ENCODE measurements around the gene RAC2.

The RAC2 gene

DNA sequence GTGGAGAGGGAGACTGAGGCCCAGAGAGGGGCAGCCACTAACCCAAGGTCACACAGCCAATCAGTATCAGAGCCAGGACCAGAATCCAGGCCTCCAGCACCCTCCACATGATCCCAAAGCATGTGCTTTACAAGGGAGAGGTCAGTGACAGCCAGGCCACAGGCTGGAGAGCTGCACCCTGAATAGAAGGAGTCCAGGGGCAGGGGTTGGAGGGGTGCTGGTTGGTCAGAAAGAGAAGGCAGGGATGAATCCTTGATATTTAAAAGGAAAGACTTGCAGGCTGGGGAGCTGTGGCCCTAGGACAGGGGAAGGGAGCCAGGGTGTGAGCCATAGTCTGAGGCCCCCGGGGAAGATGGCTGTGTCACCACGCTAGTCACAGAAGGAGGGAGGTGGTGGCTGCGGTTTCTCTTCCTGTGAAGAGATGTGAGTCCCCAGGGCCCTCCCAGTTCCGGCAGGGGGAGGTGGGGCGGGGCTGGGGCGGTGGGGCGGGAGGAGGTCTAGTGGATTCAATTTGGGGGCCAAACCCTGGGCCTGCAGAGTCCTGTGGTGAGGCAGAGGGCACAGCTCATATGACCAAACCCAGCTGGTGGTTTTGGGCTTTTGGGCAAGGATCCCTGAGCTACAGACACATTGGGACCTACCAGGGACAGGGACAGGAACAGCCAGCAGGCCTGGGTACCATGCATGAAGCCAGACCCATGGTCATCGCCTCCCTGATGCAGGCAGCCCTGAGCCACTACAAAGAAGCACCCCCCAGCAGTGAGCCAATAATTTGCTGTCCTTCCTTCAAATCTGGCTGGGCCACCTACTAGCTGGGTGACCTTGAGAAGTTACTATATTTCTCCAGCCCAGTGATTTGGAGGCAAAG is 14.0 kb downstream of the RAC2 start:
- Histone ChIP-seq H3K4me1 (ENCODE audit: insufficient read depth, low read length) (no peaks in the 10 kb centered on the region), H3K4me3 (ENCODE audit: low read length) (no peak overlapping the region), H3K36me3 (ENCODE audit: insufficient read depth, low read depth, low read length) (no peaks in the 10 kb centered on the region), H3K27me3 (ENCODE audit: insufficient read depth, low read length) (no peaks in the 10 kb centered on the region), H3K9me3 (ENCODE audit: insufficient read depth, low read depth, low read length) (no peaks in the 10 kb centered on the region), H3K27ac (ENCODE audit: low read length) (no peak overlapping the region), H3K9ac (ENCODE audit: low read depth, low read length) (no peak overlapping the region)

DNA sequence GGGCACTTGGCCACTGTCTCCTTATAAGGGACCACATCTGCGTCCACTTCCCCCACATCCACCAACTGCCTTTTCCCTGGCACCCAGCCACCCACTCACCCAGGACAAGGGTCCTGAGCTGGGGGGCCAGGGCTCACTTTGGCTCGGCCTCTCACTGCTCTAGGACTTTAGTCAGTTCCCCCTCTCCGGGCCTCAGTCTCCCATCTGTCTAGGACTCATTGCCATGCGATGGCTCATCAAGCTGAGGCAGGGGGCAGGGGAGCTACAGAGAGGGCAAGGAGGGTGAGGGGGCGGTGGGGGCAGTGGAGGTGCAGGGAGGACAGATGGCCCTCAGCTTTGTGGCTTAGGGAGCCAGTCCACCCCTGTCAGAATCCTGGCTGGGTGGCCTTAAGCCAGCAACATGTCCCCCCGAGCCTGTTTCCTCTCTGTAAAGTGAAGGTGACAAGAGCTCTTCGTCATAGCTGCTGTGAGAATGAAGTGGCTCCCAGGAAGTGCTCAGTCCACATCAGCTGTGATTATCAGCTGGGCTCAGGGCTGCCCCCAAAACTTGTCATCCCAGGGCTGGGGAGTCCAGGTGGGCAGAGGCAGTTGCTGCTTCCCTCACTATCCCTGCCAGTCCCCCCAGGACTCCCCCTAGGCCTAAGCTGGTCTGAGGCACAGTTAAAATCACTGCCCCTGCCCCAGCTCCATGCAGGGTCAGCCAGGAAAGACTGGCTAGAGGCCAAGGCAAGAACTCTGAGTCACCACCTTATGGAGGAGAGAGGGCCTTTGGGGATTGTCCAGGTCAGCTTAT is 14.9 kb downstream of the RAC2 start:
- Histone ChIP-seq H3K4me1 (ENCODE audit: insufficient read depth, low read length) (no peaks in the 10 kb centered on the region), H3K9ac (ENCODE audit: low read depth, low read length) (no peak overlapping the region), H3K4me3 (ENCODE audit: low read length) (no peak overlapping the region), H3K27ac (ENCODE audit: low read length) (no peak overlapping the region), H3K36me3 (ENCODE audit: insufficient read depth, low read depth, low read length) (no peaks in the 10 kb centered on the region), H3K9me3 (ENCODE audit: insufficient read depth, low read depth, low read length) (no peaks in the 10 kb centered on the region), H3K27me3 (ENCODE audit: insufficient read depth, low read length) (no peaks in the 10 kb centered on the region)

DNA sequence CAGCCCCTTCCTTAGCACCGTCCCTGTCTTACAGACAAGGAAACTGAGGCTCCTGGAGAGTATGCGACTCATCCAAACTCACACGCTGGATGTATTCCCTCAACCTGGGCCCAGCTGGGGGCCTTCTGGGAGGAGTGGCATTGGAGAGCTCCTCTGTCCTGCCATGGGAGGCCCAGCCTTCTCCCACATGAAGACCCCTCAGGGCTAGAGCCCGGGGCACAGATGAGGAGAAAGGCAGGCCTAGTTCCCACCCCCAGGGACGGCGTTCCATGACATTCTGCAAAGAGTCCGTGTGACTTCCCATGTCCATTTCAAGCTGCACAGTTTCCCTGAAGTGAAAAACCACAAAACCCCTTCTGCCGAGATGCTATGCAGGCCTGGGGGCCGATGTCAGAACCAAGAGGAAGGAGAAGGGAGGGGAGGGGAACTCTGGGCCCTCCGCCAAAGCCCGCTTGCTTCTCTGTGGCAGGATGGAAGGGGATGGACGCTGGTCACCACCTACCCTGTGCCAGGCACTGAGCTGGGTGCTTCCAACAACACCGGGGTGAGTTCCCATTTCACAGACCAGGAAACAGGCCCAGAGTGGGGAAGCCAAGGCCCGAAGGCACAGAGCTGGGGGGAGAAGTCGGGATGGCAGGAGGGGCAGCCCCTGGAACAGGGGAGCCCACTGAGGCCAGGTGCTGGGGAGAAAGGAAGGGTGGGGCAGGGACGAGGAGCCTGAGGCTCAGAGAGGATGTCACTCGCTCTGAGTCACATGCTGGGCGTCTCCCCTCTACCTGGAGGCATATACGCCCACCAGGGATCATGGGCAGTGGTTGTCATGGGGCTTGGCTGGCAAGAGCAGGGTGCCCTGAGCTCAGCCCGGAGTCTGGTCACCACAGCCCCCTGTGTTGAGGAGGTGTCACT is 15.7 kb downstream of the RAC2 start:
- Histone ChIP-seq H3K9me3 (ENCODE audit: insufficient read depth, low read depth, low read length) (no peaks in the 10 kb centered on the region), H3K4me1 (ENCODE audit: insufficient read depth, low read length) (no peaks in the 10 kb centered on the region), H3K27ac (ENCODE audit: low read length) (no peak overlapping the region), H3K4me3 (ENCODE audit: low read length) (no peak overlapping the region), H3K27me3 (ENCODE audit: insufficient read depth, low read length) (no peaks in the 10 kb centered on the region), H3K9ac (ENCODE audit: low read depth, low read length) (no peak overlapping the region), H3K36me3 (ENCODE audit: insufficient read depth, low read depth, low read length) (no peaks in the 10 kb centered on the region)

DNA sequence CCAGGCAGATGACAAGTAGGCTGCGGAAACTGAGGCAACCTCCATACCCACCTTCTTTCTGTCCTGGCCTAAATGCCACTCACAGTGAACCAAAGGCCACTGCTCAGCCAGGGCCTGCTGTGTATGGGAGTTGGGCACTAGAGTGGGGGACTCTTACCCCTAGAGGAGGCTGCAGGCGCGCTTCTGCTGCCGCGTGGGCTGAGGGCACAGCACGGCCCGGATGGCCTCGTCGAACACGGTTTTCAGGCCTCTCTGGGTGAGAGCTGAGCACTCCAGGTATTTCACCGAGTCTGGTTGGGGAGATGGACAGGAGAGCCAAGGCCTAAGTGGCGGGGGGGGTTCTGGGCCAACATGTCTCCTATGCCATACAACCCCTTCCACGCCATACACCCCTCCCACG is 17.6 kb downstream of the RAC2 start:
- Histone ChIP-seq H3K4me3 (ENCODE audit: low read length) (no peak overlapping the region), H3K27me3 (ENCODE audit: insufficient read depth, low read length) (no peaks in the 10 kb centered on the region), H3K4me1 (ENCODE audit: insufficient read depth, low read length) (no peaks in the 10 kb centered on the region), H3K9ac (ENCODE audit: low read depth, low read length) (no peak overlapping the region), H3K36me3 (ENCODE audit: insufficient read depth, low read depth, low read length) (no peaks in the 10 kb centered on the region), H3K27ac (ENCODE audit: low read length) (no peak overlapping the region), H3K9me3 (ENCODE audit: insufficient read depth, low read depth, low read length) (no peaks in the 10 kb centered on the region)

DNA sequence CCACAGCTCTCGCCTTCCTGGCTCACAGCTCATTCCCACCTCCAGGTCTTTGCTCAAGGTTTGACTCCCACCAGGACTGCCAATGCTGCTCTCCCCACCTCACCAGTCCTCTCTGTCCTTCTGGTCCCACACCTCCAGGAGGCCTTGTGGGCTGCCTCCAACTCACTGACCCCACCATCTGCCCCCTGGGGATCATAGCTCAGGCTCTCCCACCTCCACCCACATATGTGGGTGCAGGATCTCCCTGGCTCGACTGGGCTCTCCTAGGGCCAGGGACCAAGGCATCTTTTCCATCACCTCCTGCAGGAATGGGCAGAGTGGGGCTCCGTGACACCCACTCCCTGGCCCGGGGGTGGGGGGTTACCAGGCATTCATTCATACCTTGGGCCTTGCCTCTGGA is 18.0 kb downstream of the RAC2 start:
- Histone ChIP-seq H3K4me3 (ENCODE audit: low read length) (no peak overlapping the region), H3K27ac (ENCODE audit: low read length) (no peak overlapping the region), H3K9me3 (ENCODE audit: insufficient read depth, low read depth, low read length) (no peaks in the 10 kb centered on the region), H3K27me3 (ENCODE audit: insufficient read depth, low read length) (no peaks in the 10 kb centered on the region), H3K9ac (ENCODE audit: low read depth, low read length) (no peak overlapping the region), H3K4me1 (ENCODE audit: insufficient read depth, low read length) (no peaks in the 10 kb centered on the region), H3K36me3 (ENCODE audit: insufficient read depth, low read depth, low read length) (no peaks in the 10 kb centered on the region)

DNA sequence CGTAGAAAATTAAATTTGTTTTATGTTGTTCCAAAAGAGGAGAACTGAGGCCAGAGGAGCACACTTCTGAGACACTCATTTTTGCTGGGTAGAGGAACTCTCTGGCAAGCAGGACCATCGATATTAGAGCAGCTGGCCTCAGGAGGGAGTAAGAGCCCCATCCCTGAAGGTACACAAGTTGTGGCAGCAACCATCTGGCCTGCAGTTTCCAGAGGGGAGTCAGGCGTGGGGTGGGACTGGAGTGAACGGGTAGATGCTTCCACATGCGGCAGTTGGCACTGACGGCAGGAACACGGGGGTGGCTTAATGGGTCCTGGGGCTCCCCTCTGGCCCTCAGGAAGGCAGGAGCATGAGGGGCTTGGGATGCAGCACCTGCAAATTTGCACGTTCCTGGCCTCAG is 18.6 kb downstream of the RAC2 start:
- Histone ChIP-seq H3K27me3 (ENCODE audit: insufficient read depth, low read length) (no peaks in the 10 kb centered on the region), H3K4me3 (ENCODE audit: low read length) (no peak overlapping the region), H3K4me1 (ENCODE audit: insufficient read depth, low read length) (no peaks in the 10 kb centered on the region), H3K27ac (ENCODE audit: low read length) (no peak overlapping the region), H3K36me3 (ENCODE audit: insufficient read depth, low read depth, low read length) (no peaks in the 10 kb centered on the region), H3K9ac (ENCODE audit: low read depth, low read length) (no peak overlapping the region), H3K9me3 (ENCODE audit: insufficient read depth, low read depth, low read length) (no peaks in the 10 kb centered on the region)

DNA sequence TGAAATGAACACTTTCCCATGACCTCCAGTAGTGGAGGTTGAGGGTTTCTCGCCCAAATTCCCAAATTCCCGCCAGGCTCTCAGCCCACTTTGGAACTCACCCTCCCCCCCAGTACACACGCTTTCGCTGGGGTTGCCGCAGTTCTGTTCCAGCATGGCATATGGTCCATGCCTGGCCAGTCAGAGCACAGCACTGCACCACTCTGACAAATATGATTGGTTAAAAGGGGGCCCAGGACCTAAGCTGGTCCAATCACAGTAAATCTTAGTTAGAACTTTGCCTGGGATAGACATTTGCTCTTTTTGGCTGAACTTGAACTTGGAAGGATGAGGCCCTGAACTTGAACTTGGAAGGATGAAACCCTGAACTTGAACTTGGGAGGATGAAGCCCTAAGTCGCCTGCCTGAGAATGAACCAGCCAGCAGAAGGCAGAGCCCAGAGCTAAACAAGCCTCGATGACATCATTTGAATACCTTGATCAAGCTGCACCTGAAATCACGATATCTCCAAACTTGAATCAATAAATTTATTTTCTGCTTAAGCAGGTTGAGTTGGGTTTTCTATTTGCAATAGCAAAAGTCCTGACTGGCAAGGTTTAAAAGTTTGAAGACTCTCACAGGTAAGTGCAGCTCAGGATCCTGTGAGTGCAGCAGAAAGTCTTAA is 19.2 kb downstream of the RAC2 start:
- no peaks in the 10 kb centered on the region for H3K36me3 ChIP-seq (ENCODE audit: insufficient read depth, low read depth, low read length)
- H3K9ac ChIP-seq (ENCODE audit: low read depth, low read length) = no peak overlapping the region
- H3K4me1 ChIP-seq (ENCODE audit: insufficient read depth, low read length) = no peaks in the 10 kb centered on the region
- no peak overlapping the region for H3K27ac ChIP-seq (ENCODE audit: low read length)
- H3K4me3 ChIP-seq (ENCODE audit: low read length) = no peak overlapping the region
- H3K9me3 ChIP-seq (ENCODE audit: insufficient read depth, low read depth, low read length) = no peaks in the 10 kb centered on the region
- no peaks in the 10 kb centered on the region for H3K27me3 ChIP-seq (ENCODE audit: insufficient read depth, low read length)

DNA sequence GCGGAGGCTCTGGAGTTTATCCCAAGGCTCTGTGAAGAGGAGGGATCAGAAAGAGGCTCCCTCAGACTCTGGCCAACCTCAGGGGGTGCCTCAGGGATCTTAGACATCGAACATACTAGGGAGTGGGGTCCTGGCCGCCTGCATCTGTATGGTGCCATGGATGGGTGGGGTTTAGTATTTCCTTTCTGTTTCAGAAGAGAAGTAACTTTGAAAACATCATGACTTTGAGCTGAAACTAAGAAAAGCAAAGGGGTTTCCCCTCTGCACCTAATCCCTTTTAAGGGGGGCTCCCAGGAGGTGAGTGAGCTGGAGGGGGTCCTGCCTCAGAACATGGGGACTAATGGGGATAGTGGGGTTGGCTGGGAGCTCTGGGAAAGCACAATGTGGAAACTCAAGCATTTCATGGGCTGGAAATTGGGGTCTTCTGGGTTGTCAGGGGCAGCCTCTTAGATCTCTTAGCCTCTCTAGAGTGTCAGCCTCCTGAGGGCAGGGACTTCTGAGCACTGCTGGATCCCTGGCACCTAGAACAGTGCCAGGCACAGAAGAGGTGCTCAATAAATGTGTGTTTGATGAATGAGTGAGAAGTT is 20.0 kb downstream of the RAC2 start:
- no peak overlapping the region for H3K9ac ChIP-seq (ENCODE audit: low read depth, low read length)
- no peaks in the 10 kb centered on the region for H3K36me3 ChIP-seq (ENCODE audit: insufficient read depth, low read depth, low read length)
- H3K27me3 ChIP-seq (ENCODE audit: insufficient read depth, low read length) = peaks cover 6% of the 10 kb centered on the region; the same call in 1 of the 2 replicates
- no peak overlapping the region for H3K4me3 ChIP-seq (ENCODE audit: low read length)
- H3K4me1 ChIP-seq (ENCODE audit: insufficient read depth, low read length) = no peaks in the 10 kb centered on the region
- H3K27ac ChIP-seq (ENCODE audit: low read length) = no peak overlapping the region
- H3K9me3 ChIP-seq (ENCODE audit: insufficient read depth, low read depth, low read length) = no peaks in the 10 kb centered on the region

DNA sequence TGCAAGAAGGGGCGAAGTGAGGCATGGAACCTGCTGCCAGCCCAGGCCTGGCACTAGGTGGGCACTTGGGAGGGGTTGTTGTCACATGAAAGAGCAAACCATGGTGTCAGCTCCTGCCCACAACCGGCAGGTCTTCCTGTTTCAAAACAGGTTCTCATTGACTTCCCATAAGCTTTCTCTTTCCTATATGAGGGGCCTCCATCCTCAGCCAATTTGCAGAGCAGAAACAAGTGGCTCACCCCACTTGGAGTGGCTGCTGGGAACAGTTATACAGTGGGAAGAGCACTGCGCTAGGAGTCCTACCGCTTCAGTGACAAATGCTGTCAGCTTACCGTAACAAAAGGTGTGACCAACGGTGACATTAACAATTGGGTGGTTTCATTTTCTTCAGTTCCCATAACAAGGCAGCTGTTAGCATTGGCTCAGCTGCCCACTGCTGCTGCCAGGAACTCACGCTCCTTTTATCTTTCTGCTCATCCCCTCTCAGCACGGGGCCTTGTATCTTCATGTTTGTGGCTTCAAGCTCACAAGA is 21.6 kb downstream of the RAC2 start:
- Histone ChIP-seq H3K36me3 (ENCODE audit: insufficient read depth, low read depth, low read length) (no peaks in the 10 kb centered on the region), H3K4me3 (ENCODE audit: low read length) (no peak overlapping the region), H3K9ac (ENCODE audit: low read depth, low read length) (no peak overlapping the region), H3K4me1 (ENCODE audit: insufficient read depth, low read length) (no peaks in the 10 kb centered on the region), H3K9me3 (ENCODE audit: insufficient read depth, low read depth, low read length) (no peaks in the 10 kb centered on the region), H3K27ac (ENCODE audit: low read length) (no peak overlapping the region), H3K27me3 (ENCODE audit: insufficient read depth, low read length) (peaks cover 10% of the 10 kb centered on the region; the same call in 1 of the 2 replicates)

DNA sequence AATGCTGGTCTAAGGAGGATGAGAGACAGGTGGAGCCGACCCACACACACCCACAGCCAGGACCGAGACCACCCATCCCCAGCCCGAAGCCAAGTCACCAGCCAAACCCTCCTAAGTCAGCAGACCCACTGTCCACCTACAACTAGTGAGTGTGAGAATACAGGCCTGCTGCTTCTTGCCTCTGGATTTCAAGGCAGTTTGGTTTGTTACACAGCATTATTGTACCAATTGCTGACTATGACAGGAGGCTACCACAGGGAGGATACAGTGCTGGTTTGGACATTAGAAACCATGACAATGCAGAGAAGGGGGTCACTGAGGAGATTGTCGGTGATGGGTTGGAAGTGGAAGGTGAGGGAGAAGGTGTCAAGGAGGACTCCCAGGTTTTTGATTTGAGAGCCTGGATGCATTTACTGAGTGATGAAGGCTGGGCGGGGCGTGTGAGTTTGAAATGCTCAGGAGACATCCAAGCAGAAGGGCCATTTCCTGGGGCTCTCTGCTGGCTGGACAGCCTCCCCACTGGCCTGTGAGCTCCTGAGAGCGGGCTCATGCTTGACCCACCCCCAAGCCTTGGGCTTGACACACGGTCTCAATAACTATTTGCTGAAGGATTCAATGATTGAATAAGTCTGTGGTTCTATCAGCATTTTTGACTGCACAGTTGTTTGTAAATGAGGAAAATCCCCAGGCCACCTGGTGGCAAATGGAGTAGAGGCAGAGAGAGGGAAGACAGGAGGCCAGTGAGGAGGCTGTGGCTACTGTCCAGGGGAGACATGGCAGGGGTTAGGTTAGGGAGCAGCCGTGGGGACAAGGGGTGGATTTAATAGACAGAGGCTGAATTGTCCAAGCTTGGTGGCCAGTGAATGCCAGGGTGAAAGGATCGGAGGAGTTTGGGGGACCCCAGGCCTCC is 22.4 kb downstream of the RAC2 start:
- H3K9ac ChIP-seq (ENCODE audit: low read depth, low read length) = no peak overlapping the region
- no peaks in the 10 kb centered on the region for H3K4me1 ChIP-seq (ENCODE audit: insufficient read depth, low read length)
- H3K36me3 ChIP-seq (ENCODE audit: insufficient read depth, low read depth, low read length) = no peaks in the 10 kb centered on the region
- H3K27me3 ChIP-seq (ENCODE audit: insufficient read depth, low read length) = peaks cover 10% of the 10 kb centered on the region; the same call in 1 of the 2 replicates
- H3K4me3 ChIP-seq (ENCODE audit: low read length) = no peak overlapping the region
- no peaks in the 10 kb centered on the region for H3K9me3 ChIP-seq (ENCODE audit: insufficient read depth, low read depth, low read length)
- no peak overlapping the region for H3K27ac ChIP-seq (ENCODE audit: low read length)

Measured in iPS-20b (cell line).